ENCODE measurements around the gene FN1.
"Not testable (repeated sequence)": the region's sequence is repeated elsewhere in the genome, so short reads cannot be mapped to it uniquely, and the experiment has no call there.

Gene FN1

DNA sequence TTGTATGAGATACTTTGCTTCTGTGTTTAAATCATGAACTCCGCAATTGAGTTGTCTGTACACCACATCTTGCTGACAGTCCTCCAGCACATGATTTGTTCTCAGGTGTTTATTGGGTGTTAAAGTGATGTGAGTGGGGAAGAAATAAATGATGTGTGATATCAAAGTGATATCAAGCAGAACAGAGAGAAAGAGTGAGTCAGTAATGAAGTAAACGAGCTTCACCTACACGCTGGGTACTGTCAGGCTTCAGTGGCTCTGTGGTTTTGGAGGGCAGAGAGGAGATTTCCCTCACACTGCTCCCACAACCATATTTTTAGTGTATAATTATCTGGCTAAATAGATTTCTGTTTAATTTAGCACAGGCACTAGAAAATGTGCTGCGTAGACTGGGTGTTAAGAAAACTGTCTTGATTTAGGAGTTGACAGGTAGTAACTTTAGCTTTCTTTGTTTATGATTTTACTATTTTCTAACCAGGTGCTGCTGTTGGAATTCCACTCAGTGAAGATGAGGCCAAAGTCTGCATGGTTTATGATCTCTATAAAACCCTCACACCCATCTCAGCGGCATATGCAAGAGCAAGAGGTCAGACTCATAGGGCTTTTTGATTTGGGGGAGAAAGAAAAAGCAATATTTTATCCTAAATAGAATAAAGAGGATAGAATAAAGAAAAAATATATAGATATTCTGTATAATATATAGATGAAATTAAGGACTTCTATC lies 102.8 kb downstream of the FN1 start:
- DNase-seq (ENCODE audit: low read depth), result no peak

- DNase-seq (ENCODE audit: low read depth), result no peak
These were observed 107.8 kb downstream of the FN1 start for GRCh38 chr2:215328066-215328465.

DNA sequence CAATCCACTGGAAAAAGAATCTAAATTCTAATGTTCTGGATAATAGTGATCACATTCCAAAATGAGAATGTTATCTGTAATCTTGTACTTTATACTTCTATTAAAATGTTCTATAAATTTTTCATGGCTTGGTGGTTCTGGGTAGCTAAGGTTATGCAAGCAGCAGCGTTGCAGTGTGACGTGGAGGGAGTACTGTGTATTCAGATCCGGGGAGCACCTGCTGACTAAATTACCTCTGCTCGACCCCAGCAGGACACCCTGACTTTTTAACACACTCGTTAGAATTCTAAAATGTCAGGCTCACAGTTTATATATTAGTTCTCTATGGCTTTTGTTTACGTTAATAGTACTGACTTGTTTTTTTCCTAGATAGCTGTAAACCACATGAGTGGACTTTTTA lies 111.1 kb downstream of the FN1 start:
- no peak for DNase-seq (ENCODE audit: low read depth)

GRCh38 chr2:215320679-215321078 lies 115.2 kb downstream of the FN1 start:
- DNase-seq (ENCODE audit: low read depth), result no peak

DNA sequence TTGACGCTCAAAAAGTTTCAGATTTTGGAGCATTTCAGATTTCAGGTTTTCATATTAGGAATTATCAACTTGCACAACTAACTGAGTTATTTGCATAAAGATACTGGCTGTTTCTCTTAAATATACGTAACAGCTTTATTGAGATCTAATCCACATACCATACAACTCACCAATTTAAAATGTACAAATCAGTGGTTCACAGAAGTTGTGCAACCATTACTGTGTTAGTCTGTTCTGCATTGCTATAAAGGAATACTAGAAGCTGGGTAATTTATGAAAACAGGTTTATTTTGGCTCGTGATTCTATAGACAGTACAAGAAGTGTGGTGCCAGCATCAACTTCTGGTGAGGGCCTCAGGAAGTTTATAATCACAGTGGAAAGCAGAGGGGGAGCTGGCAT lies 115.8 kb downstream of the FN1 start:
- DNase-seq (ENCODE audit: low read depth), result no peak

DNA sequence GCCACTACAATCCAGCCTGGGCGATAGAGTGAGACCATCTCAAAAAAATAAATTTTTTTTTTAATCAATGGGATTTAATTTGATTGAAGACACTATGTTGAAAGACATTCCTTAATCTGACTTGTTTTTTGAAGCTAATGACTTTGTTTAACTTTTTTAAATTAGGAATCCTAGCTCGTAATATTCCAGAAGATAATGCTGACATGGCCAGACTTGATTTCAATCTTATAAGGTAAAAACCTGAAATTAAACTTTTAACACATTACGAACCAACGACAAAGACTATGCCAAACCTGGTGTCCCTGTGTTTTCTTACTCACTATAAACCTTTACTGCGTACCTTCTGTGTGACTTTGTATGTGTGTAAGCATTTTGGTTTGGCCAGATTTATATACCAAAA lies 116.4 kb downstream of the FN1 start:
- DNase-seq (ENCODE audit: low read depth), result no peak

DNA sequence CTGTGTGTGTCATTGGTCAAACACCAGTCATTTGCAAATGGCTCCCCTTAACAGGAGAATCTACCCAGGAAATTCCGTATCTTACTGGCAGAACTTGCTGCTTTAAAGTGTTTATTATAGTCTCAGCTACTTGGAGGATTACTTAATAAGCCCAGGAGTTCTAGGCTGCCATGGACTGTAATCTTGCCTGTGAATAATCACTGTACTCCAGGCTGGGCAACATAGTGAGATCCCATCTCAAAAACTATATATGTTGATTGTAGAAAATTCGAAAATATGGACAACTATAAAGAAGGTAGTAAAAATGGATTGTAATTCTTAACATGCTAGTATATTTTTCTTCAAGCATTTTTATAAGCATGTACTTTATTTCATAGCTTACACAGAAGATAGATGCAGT lies 119.5 kb downstream of the FN1 start:
- no peak for DNase-seq (ENCODE audit: low read depth)

GRCh38 chr2:215315301-215315700 lies 120.6 kb downstream of the FN1 start:
- no peak for DNase-seq (ENCODE audit: low read depth)

GRCh38 chr2:215314896-215315295 lies 121.0 kb downstream of the FN1 start:
- no peak for DNase-seq (ENCODE audit: low read depth)

DNA sequence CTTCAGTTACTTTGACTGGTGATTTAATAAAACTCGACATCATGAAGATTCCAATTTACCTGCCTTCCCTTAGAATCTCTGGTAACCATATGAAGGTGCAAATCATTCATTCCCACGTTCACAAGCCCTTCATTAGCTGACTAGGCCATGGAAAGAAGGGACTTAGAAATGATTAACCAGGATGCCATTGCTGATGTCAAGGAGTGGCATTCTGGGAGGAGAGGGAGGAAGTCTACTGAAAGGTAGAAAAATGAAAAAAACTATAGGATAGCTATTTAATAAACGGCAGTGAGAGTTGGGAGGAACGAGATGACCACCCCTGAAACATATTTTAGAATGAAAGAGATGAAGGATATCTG lies 122.6 kb downstream of the FN1 start:
- no peak for DNase-seq (ENCODE audit: low read depth)

DNA sequence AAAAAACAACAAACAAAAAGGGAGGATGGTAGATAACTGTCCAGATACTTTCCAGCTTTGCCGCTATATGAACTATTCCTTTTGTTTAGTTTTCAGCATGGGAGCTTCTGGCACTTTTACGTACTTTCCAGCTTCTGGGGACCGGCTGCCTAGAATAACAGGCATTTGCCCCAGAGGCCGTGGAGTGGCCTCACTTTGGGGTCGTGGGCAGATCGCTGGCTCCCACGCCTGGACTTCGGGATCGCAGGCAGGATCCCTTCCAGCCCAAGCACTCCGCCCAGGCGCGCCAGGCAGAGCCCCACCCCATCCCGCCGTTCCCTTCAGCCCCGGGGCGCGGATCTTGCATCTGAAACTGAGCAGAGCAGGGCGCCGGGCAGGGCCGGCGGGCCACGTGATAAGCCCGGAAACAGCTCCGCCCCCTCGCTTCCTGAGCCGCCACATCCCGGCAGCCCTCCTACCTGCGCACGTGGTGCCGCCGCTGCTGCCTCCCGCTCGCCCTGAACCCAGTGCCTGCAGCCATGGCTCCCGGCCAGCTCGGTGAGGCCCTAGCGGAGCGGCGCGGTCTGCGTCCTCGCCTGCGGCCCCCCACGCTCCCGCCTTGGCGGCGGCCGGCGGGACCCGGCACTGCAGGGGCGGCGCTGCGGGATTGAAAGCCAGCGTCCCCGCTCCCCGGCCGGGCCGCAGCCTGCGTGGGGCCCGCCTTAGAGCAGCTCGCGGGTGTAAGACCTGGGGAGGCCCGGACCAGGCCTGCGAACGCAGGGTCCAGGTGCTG lies 124.1 kb downstream of the FN1 start, which contains the start of gene ATIC:
Gene ATIC, plus strand, starts transcription at position 435 of the 772 bp plus-strand sequence. Its CDS starts 84 bp downstream, at position 519.
- peak; percentile 77 for DNase-seq (ENCODE audit: low read depth)

GRCh38 chr2:215311259-215311624 lies 124.6 kb downstream of the FN1 start:
- DNase-seq (ENCODE audit: low read depth), result not testable (repeated sequence)
